DMS 273 (cell line): ENCODE results near the gene HAGHL.
A peak's percentile ranks its signal among the peaks of the same experiment; 100 is the strongest.

Experiments used
- DNase-seq: peaks from one replicate; lab custom pipeline; 2025; ENCODE audit not compliant: unreplicated experiment; lab: John Stamatoyannopoulos, UW

The HAGHL gene, protein sequence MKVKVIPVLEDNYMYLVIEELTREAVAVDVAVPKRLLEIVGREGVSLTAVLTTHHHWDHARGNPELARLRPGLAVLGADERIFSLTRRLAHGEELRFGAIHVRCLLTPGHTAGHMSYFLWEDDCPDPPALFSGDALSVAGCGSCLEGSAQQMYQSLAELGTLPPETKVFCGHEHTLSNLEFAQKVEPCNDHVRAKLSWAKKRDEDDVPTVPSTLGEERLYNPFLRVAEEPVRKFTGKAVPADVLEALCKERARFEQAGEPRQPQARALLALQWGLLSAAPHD

DNA sequence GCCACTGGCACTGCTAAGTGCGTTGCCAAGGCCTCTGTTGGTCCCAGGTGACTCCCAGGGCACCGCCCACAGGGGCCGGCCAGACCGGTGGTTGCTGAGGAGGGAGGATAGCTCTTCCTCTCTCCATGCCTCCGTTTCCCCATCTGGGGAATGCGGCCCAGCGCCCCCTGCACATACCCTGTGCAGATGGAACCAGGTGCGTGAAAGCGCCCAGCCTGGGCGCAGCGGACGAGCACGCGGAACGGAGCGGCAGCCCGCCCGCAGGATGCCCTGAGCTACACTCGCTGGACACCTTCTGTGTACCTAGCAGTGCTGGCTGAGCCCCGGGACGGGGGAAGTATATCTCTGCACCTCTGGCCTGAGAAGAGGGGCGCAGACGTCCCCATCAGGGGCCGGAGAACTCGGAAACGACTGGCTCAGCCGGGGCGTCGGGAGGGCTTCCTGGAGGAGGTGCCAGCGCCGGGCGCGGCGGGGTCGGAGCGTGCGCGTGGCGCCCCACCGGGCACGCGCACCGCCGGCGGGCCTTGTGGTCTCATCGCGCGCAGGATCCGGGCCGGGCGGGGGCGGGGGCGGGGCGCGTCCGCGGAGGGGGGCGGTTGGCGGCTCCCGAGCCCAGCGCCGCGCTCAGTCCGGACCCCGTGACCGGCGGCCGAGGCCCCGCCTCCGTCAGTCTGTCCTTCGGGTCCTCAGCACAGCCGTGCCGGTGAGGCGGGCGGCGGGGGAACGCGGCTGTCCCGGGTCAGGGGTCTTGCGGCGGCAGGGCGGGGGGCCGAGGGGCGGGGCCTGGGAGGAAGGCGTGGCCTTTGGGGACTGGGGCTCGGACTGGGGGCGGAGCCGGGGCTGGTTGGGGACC lies at the start of gene HAGHL, which contains the start of gene CCDC78:
TSS of gene HAGHL (plus strand) at position 669 of the 853 bp plus-strand sequence. CDS start 404 bp downstream, outside the sequence.
TSS of gene CCDC78 (minus strand) at position 6 of the 853 bp plus-strand sequence. CDS start 76 bp downstream, outside the sequence.
- peak; percentile 93 for DNase-seq

DNA sequence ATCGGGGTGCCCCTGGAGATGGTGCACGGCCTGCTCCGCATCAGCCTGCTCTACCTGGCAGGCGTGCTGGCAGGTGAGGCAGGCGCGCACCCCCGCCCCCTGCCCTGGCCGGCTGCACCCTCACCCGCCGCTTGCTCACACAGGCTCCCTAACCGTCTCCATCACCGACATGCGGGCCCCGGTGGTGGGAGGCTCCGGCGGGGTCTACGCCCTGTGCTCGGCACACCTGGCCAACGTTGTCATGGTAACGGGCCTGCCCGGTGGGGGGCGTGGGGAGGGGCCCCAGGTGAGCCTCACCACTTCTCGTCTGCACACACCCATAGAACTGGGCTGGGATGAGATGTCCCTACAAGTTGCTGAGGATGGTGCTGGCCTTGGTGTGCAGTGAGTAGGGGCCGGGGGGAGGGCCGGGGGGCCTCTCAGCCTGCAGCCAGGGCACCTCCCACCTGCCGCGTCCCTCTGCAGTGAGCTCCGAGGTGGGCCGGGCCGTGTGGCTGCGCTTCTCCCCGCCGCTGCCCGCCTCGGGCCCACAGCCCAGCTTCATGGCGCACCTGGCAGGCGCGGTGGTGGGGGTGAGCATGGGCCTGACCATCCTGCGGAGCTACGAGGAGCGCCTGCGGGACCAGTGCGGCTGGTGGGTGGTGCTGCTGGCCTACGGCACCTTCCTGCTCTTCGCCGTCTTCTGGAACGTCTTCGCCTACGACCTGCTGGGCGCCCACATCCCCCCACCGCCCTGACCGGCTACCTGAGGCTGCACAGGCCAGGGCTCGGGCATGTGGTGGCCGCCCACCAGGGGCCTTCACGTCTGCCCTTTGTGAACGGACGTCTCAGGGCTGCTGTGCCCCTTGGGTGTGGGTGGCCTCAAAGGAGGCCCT lies 49.4 kb upstream of the HAGHL start:
- no peak for DNase-seq

DNA sequence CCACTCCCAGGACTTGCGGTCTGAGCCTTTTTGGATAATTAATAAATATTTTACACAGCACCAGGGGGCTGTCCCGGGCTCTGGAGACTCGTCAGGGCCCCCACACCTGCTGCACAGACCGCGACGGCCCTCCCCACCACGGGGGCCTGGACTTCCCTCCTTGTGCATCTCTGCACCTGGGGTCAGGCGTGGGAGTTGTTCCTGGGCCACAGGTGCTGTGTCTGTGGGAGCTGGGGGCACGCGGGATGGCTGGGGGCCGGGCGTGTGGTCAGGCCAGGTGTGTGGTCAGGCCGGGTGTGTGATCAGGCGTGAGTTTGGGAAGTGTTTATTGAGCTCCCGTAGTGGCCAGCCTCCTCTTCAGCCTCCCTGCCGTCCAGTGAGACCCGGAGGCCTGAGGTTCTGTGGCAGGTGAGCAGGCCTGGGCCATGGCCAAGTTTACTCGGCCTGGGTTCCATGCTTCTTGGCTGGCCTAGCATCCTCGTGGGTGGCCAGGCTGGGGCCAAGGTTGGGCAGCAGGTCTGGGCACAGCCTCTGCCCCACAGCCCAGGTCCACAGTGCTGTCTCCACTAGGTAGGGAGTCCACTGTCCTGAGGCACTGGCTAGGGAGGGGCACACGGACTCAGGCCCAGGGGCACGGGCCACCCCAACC lies 48.6 kb upstream of the HAGHL start:
- no peak for DNase-seq

DNA sequence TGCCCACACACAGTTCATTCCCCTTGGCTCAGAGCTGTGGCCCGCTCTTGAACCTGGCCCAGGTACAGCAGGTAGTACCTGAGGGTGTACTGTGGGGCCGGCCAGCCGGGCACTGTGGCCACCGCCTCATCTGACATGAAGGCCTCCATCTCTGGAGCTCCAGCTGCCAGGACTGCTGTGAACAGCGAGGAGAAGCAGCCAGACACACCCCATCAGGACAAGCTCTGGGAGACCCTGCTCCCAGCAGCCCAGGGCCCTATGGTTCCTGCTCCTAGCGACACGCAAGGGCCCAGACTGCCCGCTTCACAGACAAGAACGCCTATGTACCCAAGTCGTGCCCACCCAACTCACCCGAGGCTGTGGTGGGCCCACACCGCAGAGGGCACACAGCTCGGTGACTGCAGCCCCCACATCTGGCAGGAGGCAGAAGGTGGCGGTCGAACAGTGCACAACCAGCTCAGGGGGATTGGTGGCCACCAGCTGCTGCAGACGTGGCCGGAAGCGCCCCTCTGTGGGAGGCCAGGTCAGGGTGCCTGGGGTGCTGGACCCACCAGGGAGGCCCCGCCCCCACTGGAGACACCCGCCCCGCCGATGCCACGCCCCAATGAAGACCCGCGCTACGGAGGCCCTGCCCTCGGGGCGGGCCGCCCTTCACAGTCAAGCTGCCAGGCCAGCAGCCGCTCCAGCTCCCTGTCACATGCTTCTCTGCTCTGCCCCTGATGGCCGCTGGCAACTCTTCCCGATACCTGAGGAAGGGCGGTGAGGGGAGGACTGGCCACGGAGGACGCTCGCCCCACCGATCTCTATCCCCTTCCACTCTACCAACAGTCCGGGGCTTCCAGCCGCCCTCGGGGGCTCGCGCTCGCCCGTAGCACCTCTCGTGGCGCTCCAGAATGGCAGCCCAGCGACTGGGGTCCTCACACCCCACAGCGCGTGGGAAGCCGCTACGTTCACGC lies 47.8 kb upstream of the HAGHL start:
- peak; percentile 93 for DNase-seq

DNA sequence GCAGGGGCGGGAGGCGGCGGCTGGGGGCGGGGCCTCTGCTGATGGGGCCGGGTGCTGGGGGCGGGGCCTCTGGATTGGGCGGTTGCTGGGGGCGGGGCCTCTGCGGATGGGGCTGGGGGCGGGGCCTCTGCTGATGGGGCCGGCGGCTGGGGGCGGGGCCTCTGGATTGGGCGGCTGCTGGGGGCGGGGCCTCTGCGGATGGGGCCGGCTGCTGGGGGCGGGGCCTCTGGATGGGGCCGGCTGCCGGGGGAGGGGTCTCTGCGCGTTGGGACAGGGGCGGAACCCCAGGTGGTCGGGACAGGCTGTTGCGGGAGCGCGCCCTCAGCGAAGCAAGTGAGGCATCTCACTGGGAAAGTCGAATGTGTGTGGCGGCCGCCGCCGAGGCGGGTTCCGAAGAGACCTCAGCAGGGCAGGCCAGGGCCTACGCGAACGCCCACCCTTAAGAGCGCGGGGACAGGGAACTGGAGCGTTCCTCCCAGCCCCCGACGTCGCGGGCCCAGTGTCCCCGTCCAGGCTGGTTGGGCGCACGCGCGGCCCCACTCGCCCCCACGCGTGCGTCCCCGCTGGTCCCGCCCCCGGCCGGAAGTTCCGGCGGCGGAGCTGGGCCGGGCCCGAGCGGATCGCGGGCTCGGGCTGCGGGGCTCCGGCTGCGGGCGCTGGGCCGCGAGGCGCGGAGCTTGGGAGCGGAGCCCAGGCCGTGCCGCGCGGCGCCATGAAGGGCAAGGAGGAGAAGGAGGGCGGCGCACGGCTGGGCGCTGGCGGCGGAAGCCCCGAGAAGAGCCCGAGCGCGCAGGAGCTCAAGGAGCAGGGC lies 46.9 kb upstream of the HAGHL start, which contains the start of gene STUB1:
TSS of gene STUB1 (plus strand) at position 597 of the 811 bp plus-strand sequence. CDS start at position 713, 116 bp downstream.
- DNase-seq = peak; percentile 95

DNA sequence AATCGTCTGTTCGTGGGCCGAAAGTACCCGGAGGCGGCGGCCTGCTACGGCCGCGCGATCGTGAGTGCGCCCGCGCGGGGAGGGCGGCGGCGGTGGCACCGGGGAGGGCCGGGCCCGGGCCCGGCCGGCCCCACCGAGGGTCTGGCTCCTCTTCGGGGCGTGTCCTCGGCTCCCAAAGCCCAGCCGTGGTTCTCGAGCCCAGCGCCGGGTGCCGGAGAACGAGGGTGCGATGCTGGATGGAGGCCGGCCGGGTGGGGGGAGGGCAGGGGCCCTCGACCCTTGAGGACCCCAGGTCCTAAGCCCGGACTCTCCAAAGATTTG lies 46.3 kb upstream of the HAGHL start:
- no peak for DNase-seq

DNA sequence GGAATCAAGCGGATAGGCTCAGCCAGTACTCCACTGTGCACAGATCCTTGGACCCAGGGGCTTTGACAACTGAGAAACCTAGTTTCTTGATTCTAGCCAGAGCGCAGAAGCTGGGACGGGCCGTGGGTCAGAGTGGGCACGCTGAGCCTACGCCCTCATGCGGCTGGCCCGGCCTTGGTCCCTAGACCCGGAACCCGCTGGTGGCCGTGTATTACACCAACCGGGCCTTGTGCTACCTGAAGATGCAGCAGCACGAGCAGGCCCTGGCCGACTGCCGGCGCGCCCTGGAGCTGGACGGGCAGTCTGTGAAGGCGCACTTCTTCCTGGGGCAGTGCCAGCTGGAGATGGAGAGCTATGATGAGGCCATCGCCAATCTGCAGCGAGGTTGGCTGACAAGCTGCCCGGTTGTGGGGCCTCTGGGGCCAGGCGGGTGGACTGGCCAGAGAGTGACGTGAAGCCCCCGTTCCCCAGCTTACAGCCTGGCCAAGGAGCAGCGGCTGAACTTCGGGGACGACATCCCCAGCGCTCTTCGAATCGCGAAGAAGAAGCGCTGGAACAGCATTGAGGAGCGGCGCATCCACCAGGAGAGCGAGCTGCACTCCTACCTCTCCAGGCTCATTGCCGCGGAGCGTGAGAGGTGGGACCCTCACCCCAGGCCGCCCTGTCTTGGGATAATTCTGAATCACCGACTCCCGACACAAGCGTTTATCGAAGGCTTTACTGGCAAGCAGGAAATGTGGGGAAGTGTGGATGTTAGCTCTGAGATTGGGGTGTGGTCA lies 45.8 kb upstream of the HAGHL start:
- DNase-seq = peak; percentile 81

DNA sequence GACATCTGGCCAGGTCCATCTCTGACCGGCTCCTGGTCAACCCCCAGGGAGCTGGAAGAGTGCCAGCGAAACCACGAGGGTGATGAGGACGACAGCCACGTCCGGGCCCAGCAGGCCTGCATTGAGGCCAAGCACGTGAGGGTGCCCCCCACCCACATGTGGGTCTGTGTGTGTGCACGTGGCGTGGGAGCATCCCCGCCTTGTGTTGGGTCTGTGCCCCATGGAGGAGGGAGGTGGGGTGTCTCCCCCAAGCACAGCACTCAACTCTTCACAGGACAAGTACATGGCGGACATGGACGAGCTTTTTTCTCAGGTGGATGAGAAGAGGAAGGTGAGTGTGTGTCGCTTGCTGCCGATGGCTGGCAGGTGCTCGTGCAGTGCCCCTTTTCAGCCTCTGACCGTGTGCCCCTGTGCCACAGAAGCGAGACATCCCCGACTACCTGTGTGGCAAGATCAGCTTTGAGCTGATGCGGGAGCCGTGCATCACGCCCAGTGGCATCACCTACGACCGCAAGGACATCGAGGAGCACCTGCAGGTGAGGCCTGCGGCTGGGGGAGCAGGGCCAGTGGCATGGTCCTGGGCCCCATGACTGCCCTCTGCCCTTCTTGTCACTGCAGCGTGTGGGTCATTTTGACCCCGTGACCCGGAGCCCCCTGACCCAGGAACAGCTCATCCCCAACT lies 45.0 kb upstream of the HAGHL start:
- DNase-seq = no peak

DNA sequence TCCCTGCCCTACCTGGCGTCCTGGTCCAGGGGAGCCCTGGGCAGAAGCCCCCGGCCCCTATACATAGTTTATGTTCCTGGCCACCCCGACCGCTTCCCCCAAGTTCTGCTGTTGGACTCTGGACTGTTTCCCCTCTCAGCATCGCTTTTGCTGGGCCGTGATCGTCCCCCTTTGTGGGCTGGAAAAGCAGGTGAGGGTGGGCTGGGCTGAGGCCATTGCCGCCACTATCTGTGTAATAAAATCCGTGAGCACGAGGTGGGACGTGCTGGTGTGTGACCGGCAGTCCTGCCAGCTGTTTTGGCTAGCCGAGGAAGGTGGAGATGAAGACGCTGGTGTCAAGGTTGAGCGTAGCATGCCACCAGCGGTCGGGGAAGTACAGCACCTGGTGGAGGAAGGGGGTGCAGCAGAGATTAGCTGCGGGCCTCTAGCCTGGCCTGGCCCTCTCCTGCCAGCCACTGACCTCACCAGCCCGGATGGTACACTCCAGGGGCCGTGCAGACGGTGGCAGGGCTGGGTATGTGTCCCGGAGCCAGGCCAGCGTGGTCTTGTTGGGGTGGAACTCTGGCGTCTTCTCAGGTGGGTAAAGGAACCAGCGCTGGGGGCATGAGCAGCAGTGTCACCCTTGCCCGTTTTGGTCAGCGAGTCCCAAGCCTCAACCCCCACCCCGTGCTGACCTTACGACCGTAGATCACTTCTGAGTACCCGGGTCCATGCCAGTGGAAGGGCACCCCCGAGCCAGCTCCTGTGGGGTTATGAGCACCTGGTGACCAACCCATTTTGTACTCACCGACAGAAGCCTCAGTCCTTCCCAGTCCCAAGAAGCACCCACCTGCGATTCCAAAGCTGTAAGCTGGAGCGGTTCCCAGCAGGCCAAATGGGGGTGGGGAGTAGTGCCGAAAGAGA lies 44.2 kb upstream of the HAGHL start:
- no peak for DNase-seq

DNA sequence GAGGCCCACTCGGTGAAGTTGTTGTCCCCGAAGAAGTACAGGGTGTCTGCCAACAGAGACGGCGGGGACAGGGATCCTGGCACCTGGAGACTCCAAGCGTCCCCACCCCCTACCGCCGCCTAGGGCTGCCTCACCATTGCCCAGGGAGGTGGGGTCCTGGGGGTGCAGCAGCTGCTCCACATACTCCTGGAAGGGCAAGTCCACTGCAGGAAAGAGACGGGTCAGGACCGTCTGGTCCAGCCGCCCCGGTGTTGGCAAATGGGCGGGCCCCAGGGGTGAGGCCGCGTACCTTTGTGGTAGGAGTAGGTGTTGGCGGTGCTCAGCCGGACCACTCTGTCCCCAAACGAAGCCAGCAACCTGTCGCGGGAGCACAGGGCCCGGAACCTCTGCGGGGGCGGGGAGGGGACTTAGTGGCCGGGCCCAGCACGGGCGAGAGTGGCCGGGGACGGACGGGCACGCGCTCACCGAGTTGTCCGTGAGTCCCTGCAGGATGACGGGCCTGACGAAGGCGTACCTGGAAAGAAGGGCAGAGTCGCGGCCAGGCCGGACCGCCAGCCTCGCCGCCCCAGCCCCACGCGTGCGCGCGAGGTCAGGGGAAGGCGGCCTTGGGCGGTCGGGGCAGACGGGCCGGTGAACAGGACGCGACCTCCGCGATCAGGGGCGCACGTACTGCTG lies 43.4 kb upstream of the HAGHL start:
- peak; percentile 67 for DNase-seq

DNA sequence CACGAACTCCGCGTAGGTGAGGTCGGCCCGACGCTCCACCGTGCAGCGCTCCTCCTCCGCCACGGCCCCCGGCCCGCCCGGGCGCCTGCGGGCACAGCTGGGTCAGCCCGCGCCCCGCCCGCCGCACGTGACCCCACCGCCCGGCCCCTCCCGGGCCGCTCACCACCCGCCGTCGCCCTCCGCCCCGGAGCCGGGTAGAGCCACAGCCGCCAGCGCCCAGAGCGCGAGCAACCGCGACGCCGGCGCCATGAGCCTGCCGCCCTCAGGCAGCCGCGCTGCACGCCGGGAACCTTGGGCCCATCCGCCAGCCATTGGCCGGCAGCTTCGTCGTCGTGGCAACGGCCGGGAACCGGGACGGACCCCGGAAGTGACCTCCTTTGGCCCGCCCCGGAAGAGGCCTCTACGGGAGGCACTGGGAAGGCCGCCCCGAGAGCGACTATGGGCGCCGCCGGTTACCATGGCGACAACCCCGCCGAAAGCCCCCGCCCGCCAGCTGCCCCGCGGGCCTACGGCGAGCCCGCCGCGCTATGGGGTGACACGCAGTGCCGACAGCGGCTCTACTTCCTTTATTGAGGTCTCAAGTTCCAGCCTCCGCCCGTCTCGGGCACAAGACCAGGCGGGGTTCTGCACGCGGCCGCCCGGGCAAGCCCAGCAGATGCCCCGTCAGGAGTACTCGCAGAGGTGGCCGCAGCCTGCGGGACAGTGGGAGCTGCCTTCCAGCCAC lies 42.7 kb upstream of the HAGHL start, which contains the start of gene JMJD8:
TSS of gene JMJD8 (minus strand) at position 264 of the 724 bp plus-strand sequence. CDS start at position 249, 15 bp downstream.
- DNase-seq = peak; percentile 99

DNA sequence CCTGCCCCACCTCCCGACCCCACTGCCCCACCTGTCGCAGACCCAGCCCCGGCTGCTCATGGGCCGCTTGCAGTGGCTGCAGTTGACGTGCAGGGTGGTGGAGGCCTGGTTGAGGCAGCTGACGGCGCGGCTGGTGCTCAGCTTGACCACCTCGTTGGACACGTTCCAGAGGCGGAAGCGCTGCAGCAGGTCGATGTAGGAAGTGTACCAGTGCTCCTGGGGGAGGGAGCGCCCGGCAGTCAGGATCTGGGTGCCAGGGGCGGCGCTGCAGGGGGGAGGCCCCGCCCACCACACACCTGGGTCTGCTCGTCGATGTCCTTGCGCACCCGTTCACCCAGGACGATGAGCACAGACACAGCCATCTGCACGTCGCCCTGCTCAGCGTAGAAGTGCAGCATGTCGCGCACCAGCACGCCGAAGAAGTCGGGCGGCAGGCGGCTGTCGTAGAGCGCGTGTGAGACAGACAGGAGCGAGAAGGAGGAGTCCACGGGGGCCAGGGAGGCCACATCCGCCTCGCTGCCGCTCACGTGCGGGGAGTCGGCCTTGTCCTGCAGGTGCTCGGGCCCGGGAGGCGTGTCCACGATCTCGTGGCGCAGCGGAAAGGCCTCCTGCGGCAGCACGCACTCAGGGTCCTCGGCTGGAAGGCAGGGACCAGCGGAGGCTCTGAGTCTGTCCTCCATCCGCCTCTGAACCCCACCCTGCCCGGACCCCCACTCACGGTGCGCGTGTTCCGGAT lies 41.8 kb upstream of the HAGHL start:
- no peak for DNase-seq

DNA sequence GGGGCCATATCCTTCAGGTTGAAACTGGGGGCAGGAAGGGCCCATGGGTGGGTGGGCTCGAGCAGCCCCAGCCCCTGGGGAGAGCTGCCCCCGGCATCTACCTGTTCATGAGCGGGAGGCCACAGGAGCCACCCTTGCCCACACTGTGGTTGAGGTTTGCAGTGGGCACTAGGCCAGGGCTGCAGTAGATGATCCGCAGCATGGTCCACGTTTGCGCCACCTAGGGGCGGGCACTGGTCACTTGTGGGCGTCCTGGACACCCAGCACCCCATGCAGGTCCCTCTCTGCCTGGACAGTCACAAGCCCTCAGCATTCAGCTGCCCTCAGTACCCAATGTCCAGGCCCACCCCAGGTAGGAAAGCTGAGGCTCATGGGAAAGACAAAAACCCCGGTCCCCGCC lies 40.9 kb upstream of the HAGHL start:
- peak; percentile 59 for DNase-seq
